ENCODE data around the gene TTC23. TPM values are rescaled to one million over a fixed set of nuclear protein-coding genes. Genes with fewer than 3 reads are reported as not detected.
"Not testable (repeated sequence)": the region's sequence is repeated elsewhere in the genome, so short reads cannot be mapped to it uniquely, and the experiment has no call there.

Gene TTC23
- total RNA-seq, 1 donor from 2014 or later: 43.1 TPM

DNA sequence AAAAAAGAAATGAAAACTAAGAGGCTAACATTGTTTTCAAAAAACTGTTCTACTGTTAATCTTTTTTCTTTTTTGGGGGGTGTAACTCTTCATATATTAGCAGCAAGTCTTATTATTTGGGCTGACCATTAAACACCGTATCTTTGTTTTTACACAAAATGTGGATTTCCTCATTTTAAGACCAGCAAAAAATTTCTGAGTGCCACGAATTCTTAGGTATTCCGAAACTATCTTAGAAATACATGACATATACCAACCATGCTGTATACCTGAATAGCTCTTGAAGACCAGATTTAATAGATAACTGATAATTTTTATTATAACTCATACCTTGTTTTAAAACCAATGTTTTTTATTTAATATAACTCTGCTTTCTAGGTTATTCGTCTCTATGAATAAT, 620 bp upstream of the TTC23 start:
- DNase-seq: no peak

DNA sequence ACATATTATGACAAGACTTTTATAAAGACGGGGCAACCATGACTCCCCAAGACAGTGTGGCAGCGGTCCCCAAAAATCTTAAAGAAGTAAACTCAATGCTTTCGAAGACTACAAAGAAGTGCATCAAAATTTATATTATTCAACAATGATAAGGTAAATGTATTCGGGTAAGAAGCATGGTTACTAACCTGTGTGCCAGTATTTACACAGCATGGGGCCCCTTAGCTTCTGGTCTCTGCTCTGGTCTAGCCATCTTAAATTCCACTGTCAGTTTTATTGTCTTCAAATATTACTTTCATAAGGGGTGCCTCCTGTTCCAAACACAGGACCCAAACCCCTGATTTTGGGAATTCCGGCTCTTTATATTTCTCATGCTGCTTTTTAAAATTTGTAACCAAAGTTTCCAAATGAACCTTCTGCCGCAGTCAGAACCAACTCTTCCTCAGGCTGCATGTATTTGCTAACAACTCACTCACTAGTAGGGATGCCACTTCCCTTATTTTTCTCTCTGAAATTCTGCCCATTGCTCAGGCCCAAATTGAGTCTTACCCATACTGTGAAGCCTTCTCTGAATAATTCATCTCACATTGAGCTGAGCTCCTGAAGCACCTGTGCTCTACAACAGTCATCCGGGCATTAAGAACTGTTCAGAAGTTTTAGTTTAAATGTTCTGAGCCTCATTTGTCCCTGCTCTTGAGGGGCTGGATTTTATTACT, 1.2 kb downstream of the TTC23 start:
- peak; percentile 3 for DNase-seq

DNA sequence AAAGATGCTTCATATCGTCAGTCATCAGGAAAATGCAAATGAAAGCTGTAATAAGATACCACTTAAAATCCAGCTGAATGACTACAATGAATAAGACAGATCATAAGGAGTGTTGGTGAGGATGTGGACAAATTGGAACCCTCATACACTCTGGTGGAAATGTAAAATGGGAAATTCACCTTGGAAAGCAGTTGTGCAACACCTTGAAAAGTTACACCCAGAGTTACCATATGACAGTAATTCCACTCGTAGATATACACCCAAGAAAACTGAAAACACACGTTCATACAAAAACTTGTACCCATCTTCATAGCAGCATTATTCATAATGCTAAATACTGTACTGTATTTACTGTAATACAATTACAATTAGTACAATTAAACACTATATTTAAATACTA, 2.3 kb downstream of the TTC23 start:
- no peak for DNase-seq

DNA sequence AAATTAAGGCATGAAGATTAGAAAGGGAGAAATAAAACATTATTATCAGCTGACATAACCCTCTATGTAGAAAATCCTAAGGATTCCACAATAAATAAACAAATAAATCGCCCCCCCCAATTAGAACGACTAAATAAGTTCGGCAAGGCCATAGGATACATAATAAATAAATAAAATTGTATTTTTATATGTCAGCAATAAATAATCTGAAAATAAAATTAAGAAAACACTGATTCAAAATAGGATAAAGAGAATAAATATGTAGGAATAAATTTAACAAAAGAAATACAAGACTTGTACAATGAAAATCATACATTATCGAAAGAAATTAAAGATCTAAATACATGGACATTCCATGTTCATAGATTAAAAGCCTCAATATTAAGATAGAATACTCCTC, 5.1 kb downstream of the TTC23 start:
- no peak for DNase-seq

DNA sequence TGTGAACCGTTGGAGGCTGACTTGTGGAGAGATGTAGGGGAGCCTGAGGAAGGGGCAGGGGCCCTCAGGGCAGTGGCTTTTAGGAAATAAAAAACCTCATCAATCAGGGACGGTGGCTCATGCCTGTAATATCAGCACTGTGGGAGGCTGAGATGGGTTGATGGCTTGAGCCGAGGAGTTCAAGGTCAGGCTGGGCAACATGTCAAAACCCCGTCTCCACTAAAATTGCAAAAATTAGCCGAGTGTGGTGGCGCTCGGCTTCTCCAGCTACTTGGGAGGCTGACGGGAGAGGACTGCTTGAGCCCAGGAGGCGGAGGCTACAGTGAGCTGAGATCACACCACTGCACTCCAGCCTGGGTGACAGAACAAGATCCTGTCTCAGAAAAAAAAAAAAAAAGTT, 7.6 kb downstream of the TTC23 start:
- DNase-seq: no peak

DNA sequence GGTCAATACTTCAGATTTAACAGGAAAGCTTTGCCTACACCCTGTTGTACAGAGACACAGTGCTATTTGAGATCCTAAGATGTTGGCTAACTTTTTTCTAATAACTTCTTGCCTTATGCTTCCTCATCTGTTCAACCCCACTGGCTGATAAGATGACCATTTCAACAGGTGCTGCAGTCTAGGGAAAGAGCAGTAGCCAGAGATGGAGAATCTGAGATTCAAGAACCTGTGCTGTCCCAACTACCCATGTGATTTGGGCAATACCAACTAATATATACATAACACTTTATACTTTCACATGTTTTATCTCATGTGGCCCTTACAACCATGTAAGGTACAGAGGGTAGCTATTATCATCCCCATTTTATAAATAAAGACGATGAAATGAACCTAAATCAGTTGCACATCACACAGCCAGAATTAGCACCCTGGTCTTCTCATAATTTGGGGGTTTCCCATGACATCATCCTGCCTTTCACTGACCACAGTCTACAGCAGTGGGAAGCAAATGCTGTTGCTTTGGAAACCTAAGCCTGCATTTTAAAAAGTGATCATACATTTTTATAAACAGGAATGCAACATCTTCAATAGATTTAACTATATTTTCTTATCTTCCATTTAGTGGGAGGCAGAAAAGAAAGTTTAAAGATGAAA, 9.7 kb downstream of the TTC23 start:
- DNase-seq: no peak

DNA sequence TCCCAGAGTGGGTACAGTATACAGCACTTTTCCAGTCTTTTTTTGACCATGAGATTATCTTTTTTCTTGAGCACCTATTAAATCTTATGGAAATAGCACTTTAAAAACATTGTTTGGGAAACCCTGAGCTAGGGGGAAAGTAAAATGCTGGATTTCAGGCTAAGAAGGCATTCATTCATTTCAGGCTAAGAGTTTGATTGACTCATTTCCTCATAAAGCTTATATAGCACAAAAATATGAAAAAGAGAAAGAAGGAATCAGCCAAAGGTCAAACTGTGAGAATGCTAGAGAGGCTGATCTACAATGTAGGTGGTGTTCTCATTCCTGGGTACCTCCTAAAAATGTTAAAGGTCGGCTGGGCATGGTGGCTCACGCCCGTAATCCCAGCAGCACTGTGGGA, 10.5 kb downstream of the TTC23 start:
- DNase-seq: no peak

DNA sequence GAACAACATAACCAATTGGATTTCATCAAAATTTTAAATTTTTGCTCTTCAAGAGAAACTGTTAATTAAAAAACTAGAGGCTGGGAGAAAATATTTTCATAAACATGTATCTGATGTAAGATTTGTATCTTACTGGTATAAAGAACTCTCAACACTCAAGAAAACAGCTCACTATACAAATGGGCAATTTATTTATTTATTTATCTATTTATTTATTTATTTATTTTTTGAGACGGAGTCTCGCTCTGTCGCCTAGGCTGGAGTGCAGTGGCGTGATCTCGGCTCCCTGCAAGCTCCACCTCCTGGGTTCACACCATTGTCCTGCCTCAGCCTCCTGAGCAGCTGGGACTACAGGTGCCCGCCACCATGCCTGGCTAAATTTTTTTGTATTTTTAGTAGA, 15.2 kb downstream of the TTC23 start:
- DNase-seq: not testable (repeated sequence)

DNA sequence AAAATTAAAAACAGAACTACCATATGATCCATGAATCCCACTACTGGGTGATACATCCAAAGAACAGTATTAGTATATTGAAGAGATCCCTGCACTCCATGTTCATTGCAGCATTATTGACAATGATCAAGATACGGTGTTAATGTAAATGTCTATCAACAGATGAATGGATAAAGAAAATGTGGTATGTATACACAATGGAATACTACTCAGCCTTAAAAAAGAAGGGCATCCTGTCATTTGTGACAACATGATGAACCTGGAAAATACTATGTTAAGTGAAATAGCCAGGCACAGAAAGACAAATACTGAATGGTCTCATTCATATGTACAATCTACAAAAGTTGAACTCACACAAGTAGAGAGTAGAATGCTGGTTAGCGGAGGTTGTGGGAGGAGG, 16.6 kb downstream of the TTC23 start:
- no peak for DNase-seq

DNA sequence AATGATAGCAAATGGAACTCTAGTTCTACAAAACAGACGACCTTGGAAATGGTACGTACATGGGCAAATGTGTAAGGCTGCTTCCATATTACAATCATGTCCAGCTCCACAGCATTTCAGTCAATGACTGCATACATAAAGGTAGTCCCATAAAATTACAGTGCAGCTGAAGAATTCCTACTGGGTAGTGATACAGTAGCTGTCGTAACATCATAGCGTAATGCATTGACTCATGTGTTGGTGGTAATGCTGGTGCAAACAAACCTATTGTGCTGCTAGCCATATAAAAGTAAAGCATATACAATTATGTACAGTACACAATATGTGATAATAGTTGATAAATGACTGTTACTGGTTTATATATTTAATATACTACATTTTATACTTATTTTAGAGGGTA, 18.5 kb downstream of the TTC23 start:
- DNase-seq: no peak

DNA sequence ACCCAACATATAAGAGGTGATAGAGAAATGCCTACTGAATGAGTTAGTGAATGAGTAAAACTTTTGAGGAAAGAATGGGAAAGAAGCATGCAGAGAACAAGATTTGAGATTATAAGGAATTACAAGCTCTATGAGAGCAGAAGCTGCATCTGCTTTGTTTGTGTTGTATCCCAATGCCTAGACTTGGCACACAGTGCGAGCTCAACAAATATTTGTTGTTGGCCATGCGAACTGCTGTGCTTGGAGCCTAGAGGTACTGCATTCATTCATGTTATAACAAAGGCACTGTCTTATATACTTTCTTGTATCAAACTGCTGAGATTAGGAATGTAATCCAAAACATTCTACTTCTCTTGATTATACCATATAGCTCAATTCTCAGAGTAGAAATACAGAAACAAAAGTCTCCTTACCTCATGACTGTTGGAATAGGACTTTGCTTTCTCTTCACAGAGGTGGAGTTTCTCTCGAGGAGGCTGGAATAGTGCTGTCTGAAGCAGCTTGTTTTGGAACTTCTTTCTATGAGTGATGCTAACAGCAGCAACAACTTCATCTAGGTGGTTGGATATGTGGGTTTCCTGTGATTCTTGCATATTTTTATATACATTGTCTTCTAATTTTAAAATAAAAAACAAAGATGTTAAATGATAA, 21.1 kb downstream of the TTC23 start:
- no peak for DNase-seq

DNA sequence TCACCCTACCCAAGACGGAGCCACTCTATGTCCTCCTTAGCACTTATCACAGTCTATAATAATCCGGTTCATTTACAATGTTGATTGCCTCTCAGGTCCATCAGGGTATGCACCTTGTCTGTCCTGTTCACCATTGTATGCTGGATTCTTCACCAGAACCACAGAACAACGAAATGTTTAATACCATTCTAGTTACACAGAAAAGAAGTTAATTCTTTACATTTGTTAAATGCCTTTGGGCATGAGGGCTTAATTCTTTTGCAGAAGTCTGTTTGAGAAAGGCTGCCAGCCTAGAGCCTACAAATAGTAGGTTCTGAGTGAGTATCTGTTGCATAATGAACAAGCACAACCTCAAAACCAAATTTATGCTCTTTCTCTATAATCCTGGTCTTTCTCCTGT, 22.6 kb downstream of the TTC23 start:
- DNase-seq: no peak

DNA sequence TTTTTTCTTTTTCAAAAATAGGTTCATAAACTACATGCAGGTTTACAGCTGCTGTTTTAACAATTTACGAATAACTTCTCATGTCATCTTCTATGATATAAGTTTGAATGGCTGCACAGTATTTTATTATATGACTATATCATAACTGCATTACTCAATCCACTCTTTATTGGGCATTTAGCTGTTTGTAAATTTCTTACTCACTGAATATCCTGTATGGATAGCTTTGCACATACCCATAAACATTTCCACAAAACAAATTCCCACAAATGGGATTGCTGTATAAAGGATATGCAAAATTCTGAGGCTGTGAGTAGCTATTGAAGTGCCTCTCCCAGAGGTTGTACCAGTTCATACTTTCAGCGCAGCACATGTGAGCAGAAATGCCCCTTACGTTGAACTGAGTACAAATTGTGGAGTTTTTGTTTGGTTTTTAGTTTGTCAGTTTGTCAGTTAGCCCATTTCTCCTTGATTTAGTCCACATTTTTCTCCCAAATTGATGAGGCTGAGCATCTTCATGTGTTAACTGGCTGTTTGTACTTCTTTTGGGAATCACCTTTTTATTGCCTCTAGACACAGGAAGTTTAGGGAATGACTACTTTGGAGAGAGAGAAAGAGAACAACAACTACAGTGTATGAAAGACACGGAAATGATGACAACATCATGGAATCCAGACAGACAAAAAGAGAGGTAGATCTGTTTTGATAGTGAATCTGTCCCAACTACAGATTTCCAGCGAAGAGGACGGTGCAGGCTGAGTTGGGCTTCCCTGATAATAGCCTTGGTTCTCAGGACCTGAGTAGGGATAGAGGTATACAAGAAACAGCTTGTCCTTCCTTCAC, 24.8 kb downstream of the TTC23 start:
- no peak for DNase-seq

DNA sequence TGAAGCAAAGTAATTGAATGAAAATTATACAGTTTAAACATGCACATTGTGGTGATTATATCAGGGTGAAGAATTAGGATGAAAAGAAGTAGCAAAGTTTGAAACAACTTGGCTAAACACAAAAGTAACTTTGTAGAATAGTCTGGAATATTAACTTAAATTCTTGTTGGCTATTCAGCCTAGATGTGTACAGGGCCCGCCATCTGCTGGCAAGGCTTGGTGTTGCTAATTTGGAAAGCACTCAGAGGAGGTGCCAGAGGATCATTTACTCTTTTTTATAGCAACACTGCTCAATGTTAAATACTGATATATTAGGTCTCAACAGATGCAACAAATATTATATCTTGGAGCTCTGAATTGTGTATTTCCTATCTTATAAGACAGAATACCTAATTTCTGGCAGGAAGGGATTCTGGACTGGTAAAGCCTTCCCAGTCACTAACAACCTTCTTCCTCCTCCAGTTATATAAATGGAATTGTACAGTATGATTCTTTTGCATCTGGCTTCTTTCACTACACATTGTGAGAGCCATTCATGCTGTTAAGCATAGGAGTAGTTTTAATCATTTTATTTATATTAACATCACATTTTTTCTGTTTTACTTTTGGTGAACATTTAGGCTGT, 36.1 kb downstream of the TTC23 start:
- peak; percentile 88 for DNase-seq

DNA sequence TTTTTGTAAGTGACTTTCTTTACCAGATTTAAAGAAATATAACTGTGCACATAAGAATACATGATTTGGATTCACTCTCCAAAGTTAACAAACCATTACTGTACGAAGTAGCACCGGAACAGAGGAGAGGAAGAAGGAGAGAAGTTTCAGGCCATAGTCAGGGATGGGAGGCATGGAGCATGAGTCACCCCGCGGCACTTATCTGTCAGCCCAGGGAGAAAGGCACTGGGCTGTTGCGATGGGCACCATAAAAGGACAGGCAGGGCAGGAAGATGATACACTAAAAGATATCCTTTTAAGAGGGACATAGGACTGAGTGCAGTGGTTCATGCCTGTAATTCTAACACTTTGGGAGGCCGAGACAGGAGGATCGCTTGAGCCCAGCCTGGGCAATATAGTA, 37.0 kb downstream of the TTC23 start:
- no peak for DNase-seq

DNA sequence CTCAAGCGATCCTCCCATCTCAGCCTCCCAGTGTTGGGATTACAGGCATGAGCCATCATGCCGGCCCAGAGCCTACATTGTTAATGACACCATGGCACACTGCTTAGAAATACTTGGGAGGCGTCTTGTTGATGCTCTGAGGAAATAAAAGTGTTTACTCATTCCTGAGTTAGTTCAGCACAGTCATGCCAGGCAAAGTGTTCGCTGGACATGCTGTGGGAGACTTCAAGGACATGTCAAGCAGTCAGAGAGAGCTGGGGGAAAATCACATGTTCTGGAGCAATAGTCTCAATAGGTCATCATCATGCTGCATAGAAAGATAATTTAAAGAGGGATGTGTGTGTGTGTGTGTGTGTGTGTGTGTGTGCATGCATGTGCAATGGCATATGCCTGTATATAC, 37.5 kb downstream of the TTC23 start:
- no peak for DNase-seq

DNA sequence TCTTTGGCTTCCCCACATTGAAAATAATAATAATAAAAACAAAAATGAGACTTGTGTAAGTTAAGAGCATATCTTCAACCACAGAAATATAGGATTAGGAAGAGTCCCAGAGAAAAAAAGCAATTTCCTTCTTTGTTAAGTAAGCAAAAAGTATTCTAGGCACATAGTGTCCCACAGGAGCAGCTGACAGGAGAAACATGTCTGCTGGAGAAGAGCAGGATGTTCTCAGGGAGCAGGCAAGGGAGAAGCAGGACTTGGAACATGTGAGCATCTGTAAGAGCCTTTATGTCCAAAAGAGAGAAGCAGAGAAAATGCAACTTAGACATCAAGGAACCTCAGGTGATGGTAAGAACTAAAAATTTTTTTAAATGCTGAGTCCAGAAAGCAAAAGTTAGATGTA, 39.0 kb downstream of the TTC23 start:
- no peak for DNase-seq

DNA sequence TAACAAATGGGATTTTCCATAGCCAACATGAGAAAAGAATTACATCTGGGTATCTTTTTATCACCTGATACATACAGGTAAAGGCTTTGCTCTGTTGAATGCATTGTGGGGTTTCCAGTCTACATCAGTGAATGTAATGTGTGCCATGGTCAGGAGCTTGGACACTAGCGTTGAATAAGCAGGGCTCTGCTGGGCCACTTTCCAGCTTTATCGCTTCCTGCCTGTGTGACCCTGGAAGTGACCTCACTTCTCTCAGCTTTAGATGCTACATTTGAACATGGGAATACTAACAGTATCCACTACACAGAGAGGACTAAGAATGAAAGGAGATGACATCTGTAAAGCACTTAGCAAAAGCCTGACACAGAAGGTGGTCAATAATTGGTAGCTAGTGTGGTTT, 40.1 kb downstream of the TTC23 start:
- DNase-seq: no peak

DNA sequence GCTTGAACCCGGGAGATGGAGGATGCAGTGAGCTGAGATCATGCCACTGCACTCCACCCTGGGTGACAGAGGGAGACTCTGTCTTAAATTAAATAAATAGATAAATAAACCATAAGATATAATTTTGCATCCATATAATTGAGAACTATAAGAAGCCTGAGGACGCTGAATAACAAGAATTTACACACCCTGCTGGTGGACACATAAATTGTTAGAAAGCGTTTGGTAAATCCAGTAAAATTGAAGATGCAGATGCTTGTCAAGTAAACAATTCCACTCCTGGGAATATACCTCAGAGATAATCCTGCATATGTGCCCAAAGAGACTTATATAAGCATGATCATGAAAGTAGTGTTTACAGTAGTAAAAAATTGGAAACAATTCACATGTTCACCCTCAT, 41.7 kb downstream of the TTC23 start:
- DNase-seq: no peak

DNA sequence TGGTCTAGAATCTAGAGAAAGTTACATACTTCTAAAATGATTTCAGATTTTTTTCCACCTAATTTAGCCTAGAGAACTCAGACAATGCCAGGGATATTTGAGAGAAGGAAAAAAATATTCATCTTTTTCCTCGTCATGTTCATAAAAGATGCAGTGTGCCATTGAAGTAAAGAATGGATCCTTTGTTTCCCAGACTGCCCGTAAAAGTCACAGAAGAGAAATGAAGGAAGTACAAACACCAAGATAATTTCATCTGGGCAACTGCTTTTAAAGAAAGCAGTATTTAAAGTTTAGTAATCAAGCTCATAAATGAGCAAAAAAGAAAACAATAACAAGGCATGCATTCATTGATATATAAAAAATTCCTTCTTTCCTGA, 47.2 kb downstream of the TTC23 start:
- DNase-seq: no peak

DNA sequence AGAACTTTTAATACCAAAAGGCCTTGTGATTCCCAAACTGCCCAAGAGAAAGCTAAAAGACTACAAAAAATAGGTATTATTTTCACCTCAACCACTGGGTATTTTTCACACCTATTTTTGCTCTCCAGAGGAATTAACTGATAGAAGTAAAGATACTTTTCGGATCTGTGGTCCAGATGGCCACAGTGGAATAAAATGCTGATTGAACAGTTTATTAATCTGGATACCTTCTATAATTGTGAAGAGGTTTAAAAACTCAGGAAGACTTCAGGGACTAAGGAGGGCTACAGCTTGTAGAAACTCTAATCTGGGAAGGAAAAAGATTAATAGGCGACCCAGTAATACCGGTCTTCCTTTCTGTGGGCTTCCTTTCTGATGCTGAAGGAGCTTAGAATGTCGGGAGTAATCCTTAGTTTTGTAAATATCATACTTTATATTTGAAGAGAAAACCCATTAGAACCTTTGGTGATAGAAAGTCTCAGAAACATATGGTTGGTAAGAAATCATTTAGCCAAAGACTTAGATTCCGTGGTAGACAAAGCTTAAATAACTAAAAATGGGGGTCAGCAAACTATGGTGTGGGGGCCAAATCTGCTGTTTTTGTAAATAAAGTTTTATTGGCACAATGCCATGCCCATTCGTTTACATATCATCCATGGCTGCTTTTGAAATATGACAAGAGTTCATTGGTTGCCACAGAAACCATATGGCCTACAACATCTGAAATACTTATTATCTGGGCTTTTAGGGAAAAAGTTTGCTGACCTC, 47.8 kb downstream of the TTC23 start:
- no peak for DNase-seq

DNA sequence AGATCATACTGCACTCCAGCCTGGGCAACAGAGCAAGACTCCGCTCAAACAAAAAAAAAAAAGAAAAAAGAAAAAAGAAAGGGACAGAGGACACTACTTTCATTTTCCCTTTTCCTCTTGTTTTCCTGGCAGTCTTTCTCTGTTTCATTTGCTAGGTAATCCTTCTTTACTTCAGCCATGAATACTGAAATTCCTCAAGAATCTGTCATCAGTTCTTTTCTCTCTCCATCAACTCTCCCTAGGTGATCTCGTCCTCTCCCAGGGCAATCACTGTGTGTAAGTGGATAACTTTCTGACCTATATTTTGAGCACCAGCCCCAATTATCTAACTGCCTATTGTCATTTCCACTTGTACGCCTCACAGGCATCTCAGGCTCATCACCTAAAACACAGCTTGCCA, 51.5 kb downstream of the TTC23 start:
- DNase-seq: no peak

All from tongue (tissue), 2 donors.